Measurements from ENCODE around the gene TRPM5.
"Not testable (repeated sequence)": the region's sequence is repeated elsewhere in the genome, so short reads cannot be mapped to it uniquely, and the experiment has no call there.

The TRPM5 gene, protein sequence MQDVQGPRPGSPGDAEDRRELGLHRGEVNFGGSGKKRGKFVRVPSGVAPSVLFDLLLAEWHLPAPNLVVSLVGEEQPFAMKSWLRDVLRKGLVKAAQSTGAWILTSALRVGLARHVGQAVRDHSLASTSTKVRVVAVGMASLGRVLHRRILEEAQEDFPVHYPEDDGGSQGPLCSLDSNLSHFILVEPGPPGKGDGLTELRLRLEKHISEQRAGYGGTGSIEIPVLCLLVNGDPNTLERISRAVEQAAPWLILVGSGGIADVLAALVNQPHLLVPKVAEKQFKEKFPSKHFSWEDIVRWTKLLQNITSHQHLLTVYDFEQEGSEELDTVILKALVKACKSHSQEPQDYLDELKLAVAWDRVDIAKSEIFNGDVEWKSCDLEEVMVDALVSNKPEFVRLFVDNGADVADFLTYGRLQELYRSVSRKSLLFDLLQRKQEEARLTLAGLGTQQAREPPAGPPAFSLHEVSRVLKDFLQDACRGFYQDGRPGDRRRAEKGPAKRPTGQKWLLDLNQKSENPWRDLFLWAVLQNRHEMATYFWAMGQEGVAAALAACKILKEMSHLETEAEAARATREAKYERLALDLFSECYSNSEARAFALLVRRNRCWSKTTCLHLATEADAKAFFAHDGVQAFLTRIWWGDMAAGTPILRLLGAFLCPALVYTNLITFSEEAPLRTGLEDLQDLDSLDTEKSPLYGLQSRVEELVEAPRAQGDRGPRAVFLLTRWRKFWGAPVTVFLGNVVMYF (N-terminal part only)

DNA sequence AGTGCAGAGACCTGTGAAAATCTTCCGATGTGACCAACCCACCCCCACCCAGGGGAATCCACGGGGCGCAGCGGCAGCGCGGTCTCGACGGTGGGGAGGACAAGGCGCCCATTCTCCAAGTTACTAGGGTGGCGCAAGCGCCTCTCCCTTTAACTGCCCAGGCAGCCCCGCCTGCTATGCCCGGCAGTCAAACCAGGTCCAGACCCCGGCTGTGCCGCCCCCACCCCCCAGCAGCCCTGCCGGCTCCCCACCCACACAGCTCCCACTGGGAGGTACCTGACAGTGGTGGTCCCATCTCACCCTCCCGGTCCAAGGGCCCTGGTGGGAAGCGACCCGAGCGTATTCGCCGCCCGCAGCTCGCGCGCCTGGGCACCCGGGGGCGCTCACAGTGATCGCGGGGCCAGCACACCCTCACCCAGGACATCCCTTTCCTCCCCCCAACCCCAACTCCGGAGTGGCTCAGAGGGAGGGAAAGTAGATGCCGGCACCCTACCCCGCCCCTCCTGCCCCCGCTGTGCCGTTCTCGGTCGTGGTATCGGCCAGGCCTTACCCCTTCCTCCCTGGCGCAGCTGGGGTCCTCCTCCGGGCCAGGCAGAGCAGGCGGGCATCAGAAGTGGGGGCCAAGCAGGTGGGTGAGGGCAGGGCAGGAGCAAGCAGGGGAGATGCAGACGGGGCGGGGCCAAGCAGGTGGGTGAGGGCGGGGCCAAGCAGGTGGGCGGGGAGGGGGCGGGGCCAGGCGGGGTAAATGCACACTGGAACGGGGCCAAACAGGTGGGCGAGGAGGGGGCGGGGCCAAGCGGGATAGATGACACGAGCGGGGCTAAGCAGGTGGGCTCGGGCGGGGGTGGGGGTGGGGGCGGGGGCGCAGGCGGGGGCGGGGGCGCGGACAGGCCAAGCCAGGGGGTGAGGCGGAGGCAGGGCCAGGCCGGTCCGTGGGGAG lies at the start of gene TRPM5:
TSS of gene TRPM5 (minus strand) at position 634 of the 940 bp plus-strand sequence. CDS start 21,478 bp downstream, outside the sequence.
- peaks cover 17% of the 10 kb centered on the region for H3K27me3 ChIP-seq (ENCODE audit: control insufficient read depth, insufficient read depth, low read length)
- no peaks in the 10 kb centered on the region for H3K9me3 ChIP-seq (ENCODE audit: control insufficient read depth, low read length)
- peak within 1 kb of the TSS; percentile 19 for H3K4me3 ChIP-seq (ENCODE audit: low read length)
- H3K9ac ChIP-seq (ENCODE audit: low read length), result peak within 1 kb of the TSS; percentile 64
- H3K4me1 ChIP-seq (ENCODE audit: control insufficient read depth, insufficient read depth, low read length), result peaks cover 12% of the 10 kb centered on the region
- no peaks in the 10 kb centered on the region for H3K36me3 ChIP-seq (ENCODE audit: control insufficient read depth, insufficient read depth, low read length)

- H3K36me3 ChIP-seq (ENCODE audit: control insufficient read depth, insufficient read depth, low read length), result no peaks in the 10 kb centered on the region
- no peak overlapping the region for H3K9ac ChIP-seq (ENCODE audit: low read length)
- no peaks in the 10 kb centered on the region for H3K4me1 ChIP-seq (ENCODE audit: control insufficient read depth, insufficient read depth, low read length)
- no peaks in the 10 kb centered on the region for H3K9me3 ChIP-seq (ENCODE audit: control insufficient read depth, low read length)
- H3K27me3 ChIP-seq (ENCODE audit: control insufficient read depth, insufficient read depth, low read length), result no peaks in the 10 kb centered on the region
- H3K4me3 ChIP-seq (ENCODE audit: low read length), result no peak overlapping the region
Measured at GRCh38 chr11:2489083-2489482, 44.8 kb upstream of the TRPM5 start.

- Histone ChIP-seq H3K9ac (ENCODE audit: low read length) (no peak overlapping the region), H3K9me3 (ENCODE audit: control insufficient read depth, low read length) (no peaks in the 10 kb centered on the region), H3K4me3 (ENCODE audit: low read length) (no peak overlapping the region), H3K4me1 (ENCODE audit: control insufficient read depth, insufficient read depth, low read length) (peaks cover 5% of the 10 kb centered on the region), H3K36me3 (ENCODE audit: control insufficient read depth, insufficient read depth, low read length) (no peaks in the 10 kb centered on the region), H3K27me3 (ENCODE audit: control insufficient read depth, insufficient read depth, low read length) (no peaks in the 10 kb centered on the region)
Measured at GRCh38 chr11:2488004-2488403, 43.7 kb upstream of the TRPM5 start.

- Histone ChIP-seq H3K4me3 (ENCODE audit: low read length) (no peak overlapping the region), H3K4me1 (ENCODE audit: control insufficient read depth, insufficient read depth, low read length) (peaks cover 5% of the 10 kb centered on the region), H3K27me3 (ENCODE audit: control insufficient read depth, insufficient read depth, low read length) (no peaks in the 10 kb centered on the region), H3K9me3 (ENCODE audit: control insufficient read depth, low read length) (no peaks in the 10 kb centered on the region), H3K36me3 (ENCODE audit: control insufficient read depth, insufficient read depth, low read length) (no peaks in the 10 kb centered on the region), H3K9ac (ENCODE audit: low read length) (no peak overlapping the region)
Measured at GRCh38 chr11:2484576-2485125, 40.3 kb upstream of the TRPM5 start.

DNA sequence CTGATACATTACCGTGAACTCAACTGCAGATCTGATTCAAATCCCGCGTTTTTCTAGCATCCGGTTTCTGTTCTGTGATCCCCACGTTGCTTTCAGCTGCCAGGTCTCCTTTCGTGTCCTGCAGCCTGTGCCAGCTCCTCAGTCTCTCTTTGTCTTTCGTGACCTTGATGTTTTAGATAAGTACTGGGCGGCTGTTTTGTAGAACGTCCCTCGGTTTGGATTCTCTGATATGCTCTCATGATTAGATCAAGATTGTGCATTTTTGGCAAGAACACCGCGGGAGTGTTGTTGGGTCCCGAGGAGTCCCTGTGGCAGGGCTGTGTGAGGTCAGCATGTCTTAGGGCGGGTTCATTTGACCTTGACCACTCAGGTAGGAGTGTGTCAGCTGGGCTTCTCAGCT lies 39.1 kb upstream of the TRPM5 start:
- Histone ChIP-seq H3K9me3 (ENCODE audit: control insufficient read depth, low read length) (no peaks in the 10 kb centered on the region), H3K36me3 (ENCODE audit: control insufficient read depth, insufficient read depth, low read length) (no peaks in the 10 kb centered on the region), H3K9ac (ENCODE audit: low read length) (no peak overlapping the region), H3K27me3 (ENCODE audit: control insufficient read depth, insufficient read depth, low read length) (no peaks in the 10 kb centered on the region), H3K4me3 (ENCODE audit: low read length) (no peak overlapping the region), H3K4me1 (ENCODE audit: control insufficient read depth, insufficient read depth, low read length) (peaks cover 5% of the 10 kb centered on the region)

DNA sequence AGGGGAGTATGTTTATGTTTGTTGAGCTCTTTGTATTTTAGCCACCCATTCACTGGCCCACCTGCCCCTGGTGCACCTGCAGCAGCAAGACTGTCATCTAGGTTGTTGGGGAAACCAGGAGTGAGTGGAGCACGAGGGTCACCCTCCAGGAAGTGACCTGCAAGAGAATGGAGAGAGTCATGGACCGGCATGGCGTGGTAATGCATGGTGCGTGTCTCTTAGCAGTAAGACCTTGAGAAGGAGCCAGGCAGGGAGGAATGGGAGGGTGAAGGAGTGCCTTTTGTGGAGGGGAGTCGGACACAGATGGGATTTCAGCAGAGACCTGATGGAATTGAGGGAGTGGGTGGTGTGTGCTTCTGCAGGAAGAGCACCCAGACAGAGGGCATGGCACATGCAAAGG lies 38.4 kb upstream of the TRPM5 start:
- H3K36me3 ChIP-seq (ENCODE audit: control insufficient read depth, insufficient read depth, low read length), result no peaks in the 10 kb centered on the region
- no peak overlapping the region for H3K4me3 ChIP-seq (ENCODE audit: low read length)
- H3K9ac ChIP-seq (ENCODE audit: low read length), result no peak overlapping the region
- no peaks in the 10 kb centered on the region for H3K9me3 ChIP-seq (ENCODE audit: control insufficient read depth, low read length)
- no peaks in the 10 kb centered on the region for H3K27me3 ChIP-seq (ENCODE audit: control insufficient read depth, insufficient read depth, low read length)
- peaks cover 5% of the 10 kb centered on the region for H3K4me1 ChIP-seq (ENCODE audit: control insufficient read depth, insufficient read depth, low read length)

GRCh38 chr11:2482204-2482603 lies 37.9 kb upstream of the TRPM5 start:
- Histone ChIP-seq H3K27me3 (ENCODE audit: control insufficient read depth, insufficient read depth, low read length) (no peaks in the 10 kb centered on the region), H3K4me3 (ENCODE audit: low read length) (no peak overlapping the region), H3K4me1 (ENCODE audit: control insufficient read depth, insufficient read depth, low read length) (peaks cover 5% of the 10 kb centered on the region), H3K9ac (ENCODE audit: low read length) (no peak overlapping the region), H3K9me3 (ENCODE audit: control insufficient read depth, low read length) (no peaks in the 10 kb centered on the region), H3K36me3 (ENCODE audit: control insufficient read depth, insufficient read depth, low read length) (no peaks in the 10 kb centered on the region)

GRCh38 chr11:2481253-2481652 lies 36.9 kb upstream of the TRPM5 start:
- Histone ChIP-seq H3K4me3 (ENCODE audit: low read length) (no peak overlapping the region), H3K9ac (ENCODE audit: low read length) (no peak overlapping the region), H3K27me3 (ENCODE audit: control insufficient read depth, insufficient read depth, low read length) (no peaks in the 10 kb centered on the region), H3K4me1 (ENCODE audit: control insufficient read depth, insufficient read depth, low read length) (peaks cover 5% of the 10 kb centered on the region), H3K36me3 (ENCODE audit: control insufficient read depth, insufficient read depth, low read length) (no peaks in the 10 kb centered on the region), H3K9me3 (ENCODE audit: control insufficient read depth, low read length) (no peaks in the 10 kb centered on the region)

- Histone ChIP-seq H3K4me3 (ENCODE audit: low read length) (no peak overlapping the region), H3K36me3 (ENCODE audit: control insufficient read depth, insufficient read depth, low read length) (no peaks in the 10 kb centered on the region), H3K27me3 (ENCODE audit: control insufficient read depth, insufficient read depth, low read length) (no peaks in the 10 kb centered on the region), H3K4me1 (ENCODE audit: control insufficient read depth, insufficient read depth, low read length) (peaks cover 5% of the 10 kb centered on the region), H3K9me3 (ENCODE audit: control insufficient read depth, low read length) (no peaks in the 10 kb centered on the region), H3K9ac (ENCODE audit: low read length) (no peak overlapping the region)
Measured at GRCh38 chr11:2480874-2481220, 36.5 kb upstream of the TRPM5 start.

DNA sequence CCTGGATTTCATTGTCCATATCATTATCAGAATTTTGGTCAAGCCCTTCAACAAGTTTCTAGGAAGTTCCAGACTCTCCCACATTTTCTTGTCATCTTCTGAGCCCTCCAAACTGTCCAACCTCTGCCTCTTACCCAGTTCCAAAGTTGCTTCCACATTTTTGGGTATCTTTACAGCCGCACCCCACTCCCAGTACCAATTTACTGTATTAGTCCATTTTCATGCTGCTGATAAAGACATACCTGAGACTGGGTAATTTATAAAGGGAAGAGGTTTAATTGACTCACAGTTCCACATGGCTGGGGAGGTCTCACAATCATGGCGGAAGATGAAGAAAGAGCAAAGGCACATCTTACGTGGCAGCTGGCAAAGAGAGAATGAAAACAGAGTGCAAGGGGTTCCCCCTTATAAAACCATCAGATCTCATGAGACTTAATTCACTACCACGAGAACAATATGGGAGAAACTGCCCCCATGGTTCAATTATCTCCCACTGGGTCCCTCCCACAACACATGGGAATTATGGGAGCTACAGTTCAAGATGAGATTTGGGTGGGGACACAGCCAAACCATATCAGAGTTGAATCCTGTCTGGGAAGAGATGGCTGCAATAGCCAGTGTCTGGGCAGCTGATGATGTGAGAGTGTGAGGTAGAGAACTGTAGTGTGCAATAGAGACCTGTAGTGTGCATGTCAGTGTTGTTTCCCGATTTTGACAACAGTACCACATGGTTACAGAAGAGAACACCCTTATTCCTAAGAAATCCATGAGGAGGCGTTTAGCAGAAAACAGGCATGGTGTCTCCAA lies 36.0 kb upstream of the TRPM5 start:
- not testable (repeated sequence) for H3K4me1 ChIP-seq (ENCODE audit: control insufficient read depth, insufficient read depth, low read length); H3K9ac ChIP-seq (ENCODE audit: low read length); H3K27me3 ChIP-seq (ENCODE audit: control insufficient read depth, insufficient read depth, low read length); H3K9me3 ChIP-seq (ENCODE audit: control insufficient read depth, low read length); H3K36me3 ChIP-seq (ENCODE audit: control insufficient read depth, insufficient read depth, low read length); H3K4me3 ChIP-seq (ENCODE audit: low read length)

DNA sequence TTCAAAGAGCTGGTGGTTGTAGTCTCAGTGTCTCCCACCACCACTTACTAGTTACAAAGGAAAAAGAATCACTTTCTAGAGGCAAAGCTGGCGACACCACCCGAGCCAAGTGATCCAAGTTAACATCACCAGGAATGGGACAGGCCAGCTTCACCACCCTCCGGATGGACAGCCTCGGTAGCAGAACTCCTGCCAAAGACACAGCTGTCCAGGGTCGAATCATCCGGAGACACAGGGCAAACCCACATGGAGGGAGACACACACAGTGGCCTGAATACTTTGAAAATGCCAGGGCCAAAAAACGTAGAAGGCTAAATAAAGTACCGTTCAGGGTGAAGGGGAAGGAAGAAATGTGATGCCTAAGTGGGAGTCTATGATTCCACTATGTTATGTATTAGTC lies 33.6 kb upstream of the TRPM5 start:
- Histone ChIP-seq H3K27me3 (ENCODE audit: control insufficient read depth, insufficient read depth, low read length) (no peaks in the 10 kb centered on the region), H3K9me3 (ENCODE audit: control insufficient read depth, low read length) (no peaks in the 10 kb centered on the region), H3K36me3 (ENCODE audit: control insufficient read depth, insufficient read depth, low read length) (no peaks in the 10 kb centered on the region), H3K4me3 (ENCODE audit: low read length) (no peak overlapping the region), H3K9ac (ENCODE audit: low read length) (no peak overlapping the region), H3K4me1 (ENCODE audit: control insufficient read depth, insufficient read depth, low read length) (peaks cover 7% of the 10 kb centered on the region)
